Measurements from ENCODE around the gene JAM3.

The JAM3 gene

DNA sequence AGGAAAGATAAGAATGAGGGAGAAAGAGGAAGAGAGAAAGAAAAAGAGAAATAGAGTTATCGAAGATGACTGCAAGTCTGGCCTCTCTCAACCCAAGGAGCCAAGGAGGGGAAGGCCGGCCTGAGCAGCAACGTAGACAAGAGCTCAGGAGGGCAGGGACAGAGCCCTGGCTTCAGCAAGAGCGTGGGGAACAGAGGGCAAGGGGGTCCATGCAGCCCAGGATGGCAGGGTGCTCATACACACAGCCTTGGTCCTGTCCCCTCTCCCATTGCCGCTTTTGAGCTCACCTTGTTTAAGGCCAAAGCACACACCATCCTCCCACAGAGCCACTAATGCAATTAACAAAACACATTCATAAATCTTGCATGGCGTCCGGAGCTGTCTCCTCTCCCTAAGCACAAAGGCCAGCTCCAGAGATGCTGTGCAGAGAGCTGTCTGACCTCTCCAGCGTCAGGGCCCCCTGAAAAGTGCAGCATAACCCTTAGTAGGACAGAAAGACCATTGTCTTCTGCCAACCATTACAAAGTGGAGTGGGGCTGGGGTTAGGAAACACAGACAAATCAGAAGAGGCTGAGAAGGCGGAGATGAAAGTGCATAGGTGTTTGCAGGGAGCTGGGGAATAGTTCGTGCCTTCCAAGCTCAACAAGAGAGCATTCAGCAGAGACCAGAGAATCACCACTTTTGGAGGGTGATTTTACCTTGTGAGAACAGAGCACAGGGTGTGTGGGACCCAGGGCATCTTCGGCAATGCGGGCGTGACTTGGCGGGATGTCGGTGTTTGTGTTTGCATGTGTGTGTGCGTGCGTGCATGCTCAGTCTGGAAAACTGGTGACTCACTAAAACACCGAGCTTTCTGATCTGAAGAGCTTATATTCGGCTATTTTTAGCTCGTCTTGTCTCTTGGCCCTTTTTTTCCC lies 28.2 kb upstream of the JAM3 start:
- DNase-seq = no peak

DNA sequence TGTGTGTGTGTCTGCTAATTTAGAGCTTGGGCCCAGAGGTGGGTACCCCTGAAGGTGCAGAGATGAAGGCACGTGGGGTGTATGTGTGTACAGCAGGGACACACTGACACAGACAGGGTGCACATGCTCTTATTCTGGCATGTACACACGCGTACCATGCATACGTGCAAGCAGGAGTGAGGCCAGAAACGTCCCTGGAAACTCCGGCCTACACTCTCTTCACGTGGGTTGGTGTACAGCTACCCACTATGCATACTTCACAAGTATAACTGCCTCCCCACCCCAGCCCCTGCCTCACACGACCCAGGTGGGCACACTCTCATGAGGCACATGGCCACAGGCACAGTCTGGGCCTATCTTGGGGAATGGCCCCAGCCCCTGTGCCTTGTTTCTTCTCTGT lies 27.5 kb upstream of the JAM3 start:
- DNase-seq = no peak

DNA sequence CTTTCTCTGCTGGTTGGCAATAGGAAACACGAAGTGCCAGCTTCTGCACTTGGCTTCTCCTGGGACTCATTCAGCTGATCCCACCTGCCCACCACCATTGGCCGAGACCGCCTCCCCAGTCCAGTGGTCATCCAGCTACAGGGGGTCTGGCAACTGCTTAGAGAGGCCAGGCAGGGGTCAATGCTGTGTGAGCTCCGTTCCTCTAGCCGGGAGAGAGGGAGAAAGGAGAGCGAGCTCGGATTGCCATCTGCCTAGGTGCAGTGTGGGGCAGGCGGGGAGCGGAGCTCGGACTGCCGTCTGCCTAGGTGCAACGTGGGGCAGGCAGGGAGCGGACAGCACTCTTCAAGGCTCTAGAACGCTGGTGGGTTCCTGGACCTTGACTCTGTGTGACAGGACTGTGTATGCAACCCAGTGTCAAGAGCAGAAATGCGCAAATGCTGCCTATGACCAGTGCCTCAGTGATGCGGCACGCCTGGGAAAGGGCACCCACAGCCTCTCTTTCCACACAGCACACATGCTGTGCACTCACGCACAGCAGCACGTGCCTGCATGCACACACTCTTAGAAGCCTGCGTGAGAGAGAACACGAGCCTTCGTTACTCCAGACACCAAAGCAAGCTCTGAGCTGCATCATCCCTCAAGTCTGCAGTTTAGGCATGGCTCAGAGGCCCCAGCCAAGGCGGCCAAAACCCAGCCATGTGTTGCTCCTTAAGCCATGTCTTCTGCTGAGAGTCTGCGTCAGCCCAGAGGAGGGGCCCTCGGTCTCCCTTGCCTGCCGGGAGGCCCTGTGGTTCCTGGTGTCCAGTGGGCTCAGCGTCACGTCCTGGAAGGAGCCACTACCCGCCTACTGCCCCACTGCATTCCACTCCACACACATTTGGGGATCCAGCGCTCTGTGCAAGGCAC lies 26.8 kb upstream of the JAM3 start:
- DNase-seq = no peak

DNA sequence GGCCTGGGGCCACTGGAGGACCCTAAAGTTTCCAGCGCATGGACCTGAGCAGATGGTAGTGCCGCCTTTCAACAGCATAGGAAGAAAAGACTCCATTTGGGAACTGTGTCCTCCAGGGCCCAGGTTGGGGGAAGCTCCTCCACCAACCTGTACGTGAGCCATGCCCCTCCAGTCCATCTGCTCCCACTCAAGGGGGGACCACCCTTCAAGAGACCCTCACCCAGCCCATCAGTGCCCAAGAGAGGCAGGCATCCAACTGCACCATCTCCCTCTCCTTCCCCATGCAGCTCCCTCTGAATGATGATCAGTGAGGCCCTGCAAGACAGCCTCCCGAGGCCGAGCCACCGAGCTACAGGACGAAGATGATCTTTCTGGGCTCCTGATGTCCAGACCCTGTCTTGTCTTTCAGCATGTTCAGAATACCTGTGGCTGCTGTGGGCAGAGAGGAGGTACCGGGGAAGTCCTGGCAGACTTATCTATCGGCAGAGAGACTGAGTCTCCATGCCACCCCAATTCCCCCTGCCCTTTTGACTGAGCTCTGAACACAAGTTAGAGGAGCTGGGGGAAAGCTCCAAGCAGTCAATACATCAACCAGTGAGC lies 25.0 kb upstream of the JAM3 start:
- DNase-seq = no peak

DNA sequence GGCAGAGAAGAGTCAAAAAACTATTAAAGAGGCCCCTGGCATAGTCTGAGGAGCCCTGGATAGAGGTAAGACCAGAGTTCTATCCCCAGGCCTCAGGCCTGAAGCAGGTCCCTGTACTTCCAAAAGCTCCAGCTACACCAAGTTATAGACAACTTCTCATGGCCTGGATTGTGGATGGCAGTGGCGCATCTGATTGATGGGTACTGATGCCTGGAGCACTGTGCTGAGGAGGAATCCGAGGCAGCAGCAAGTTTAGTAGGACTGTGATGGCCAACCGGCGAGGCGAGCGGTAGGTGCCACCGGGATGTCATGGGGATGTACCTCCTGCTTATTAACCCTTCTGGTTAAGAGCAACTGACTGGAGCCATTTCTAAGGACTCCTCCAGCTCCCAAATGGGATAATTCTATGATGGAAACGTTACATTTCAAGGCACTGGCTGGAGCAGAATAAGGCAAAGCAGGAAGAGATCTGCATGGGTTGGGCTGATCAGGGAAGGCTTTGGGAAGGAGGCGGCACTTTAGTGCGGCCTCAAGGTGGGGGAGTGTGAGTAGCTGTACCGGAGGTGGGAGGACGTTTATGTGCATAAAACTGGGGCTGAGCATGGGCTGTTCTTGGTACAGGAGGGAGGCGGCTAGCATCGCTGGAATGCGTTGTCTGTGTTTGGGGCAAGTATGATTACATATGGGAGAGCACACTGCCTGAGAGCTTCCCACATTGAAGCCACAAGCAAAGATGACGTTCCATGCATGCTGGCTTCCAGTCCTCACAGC lies 24.2 kb upstream of the JAM3 start:
- DNase-seq = no peak

DNA sequence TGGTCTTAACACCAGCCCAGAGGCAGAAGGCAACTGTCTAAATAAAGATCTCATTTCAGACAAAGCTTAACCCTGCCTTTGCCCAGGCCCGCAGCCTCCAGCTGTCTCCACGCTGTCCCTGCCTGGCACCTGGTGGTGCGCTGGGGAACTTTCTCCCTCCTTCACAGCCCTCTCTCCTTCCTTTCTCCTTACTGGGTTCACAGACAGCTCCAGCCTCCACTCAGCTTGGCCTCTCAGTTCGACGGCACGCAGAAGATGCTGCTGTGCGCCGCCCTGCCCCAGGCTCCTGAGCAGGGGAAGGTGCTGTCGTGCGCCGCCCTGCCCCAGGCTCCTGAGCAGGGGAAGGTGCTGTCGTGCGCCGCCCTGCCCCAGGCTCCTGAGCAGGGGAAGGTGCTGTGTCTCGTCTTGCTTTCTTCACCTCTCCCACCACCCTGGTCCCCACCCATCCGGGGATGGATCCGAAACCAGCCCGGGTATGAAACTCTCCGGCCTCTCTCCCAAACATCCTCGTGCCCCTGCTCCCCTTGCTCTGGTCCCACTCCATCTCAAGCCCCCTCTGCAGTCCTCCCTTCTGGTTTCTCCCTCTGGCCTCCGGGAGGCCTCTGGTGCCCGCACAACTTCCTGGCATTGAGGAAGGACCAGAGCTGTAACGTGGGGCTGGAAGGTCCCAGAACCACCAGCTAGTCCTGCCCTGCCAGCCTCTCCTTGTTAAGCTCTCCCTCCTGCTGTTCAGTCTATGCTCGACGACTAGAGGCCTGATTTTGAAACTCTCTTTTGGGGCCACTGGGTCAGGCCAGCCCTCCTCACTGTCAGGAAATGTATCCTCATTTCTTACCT lies 22.9 kb upstream of the JAM3 start:
- no peak for DNase-seq

DNA sequence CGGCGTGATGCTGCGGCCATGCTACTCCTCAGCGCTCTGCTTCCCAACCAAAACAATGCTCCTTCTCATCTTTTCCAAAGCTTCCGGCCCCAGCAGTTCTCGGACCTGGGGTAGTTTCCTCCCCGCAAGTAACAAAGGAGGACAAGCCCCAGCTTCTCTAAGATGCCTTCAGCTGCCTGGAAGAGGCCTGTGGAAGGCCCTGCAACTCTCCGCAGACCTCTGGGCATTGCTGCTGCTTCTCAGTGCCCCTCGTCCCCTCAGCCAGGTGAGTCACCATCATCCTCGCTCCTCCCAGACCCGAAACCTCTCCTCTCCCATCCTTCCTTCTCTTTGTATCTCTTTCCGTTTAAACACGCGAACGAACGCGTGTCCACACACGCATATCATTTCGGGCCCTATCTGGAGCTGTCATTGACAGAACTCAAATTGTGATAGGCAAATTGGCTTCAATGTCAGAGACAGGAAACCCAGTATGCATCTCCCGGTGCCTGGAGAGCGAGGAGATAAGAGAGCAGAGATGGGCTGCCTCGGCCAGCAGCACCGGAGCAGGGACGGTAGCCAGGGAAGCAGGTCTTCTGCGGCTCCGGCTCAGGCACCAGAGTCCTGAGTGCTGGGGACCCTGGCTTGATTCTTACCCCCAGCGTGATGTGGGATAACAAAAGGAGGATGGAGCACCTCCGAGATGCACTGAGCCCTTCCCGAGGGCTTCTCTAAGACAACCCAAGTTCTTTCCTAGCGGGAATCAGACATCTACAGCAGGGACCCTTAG lies 22.0 kb upstream of the JAM3 start:
- DNase-seq = no peak

DNA sequence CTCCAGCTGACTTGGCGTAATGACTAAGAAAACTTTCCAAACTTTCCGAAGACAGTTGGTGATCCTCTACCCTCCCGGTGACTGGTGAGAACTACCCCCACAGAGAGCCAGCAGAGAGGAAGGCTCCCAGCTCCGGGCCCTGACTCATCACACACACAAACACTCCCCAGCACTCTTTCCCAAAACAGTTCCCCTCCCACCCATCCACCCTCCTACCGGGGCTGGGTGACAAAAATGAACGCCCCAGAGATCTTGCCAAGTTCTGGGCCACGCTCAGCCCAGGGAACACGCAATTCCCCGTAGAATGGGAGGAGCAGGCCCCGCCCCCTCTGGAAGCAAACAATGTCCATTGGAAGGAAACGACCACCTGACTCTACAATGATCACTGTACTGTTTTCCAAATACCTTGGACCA lies 21.3 kb upstream of the JAM3 start:
- no peak for DNase-seq

DNA sequence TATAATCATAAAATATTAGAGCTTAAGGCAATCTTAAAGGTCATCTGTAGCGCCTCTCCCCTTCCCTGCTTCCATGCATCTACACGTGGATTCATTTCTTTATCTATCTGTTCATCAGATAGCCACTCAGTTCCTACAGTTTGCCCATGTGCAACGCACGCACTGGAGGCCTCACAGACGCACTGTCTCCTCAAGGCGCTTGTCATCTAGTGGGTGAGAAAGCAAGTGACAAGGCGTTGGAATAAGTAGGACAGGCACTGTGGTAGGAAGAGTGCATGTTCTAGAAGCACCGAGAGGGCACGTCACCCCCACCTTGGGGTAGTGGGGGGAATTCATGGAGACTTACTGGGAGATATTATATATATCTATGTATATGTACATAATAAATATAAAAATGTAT lies 20.8 kb upstream of the JAM3 start:
- no peak for DNase-seq

DNA sequence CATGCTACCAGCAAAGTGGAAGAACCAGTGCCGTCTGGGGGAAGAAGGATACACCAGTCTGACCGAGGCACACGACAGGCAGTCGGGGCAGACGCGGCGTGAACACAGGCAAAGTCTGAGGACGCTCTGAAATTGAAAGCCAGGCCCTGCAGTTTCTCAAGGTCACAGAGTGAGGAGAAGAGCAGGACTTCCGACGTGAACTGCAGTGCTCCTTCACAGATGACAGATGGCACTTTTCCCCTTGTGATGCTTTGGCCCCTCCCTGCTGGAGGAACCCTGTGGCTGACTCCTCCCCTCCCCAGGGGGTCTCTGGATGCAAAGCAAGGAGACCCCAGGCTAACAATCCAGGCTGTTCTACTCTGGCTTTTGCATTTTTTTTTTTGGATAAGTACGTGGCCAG lies 19.6 kb upstream of the JAM3 start:
- no peak for DNase-seq

DNA sequence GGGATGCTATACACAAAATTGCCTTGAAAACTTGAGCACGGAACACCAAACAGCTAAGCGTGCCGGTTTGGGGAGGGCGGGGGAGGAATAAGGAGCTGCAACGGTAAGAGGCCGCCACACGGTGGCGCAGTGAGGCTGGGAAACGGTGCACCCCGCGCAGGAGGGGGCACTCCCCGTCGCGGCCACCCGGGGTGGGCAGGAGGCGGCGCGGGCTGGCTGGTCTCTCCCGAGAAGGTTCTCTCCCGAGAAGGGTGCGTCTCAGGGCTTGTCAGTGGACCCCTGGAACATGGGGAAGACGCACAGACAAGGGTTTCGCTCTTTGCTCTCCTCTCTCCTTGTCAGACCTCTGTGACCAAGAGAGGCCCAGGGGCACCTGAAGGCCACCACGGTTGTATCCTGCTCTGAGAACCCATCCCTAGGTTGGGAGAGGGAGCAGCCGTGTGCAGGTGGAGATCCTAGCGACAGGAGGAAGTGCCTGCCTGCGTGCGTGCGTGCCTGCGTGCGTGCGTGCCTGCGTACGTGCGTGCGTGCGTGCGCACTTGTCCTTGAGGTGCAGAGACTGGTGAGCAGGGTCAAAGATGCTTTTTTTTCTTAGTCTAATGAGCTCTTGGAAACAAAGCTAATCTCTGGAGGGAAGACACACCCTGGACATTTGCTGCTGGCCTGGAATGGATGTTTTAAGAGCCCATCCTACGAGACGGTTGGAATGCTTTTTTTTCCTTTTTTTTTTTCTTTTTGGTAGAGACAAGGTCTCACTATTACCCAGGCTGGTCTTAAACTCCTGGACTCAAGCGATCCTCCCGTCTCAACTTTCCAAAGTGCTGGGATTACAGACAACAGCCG lies 18.1 kb upstream of the JAM3 start:
- DNase-seq = peak; percentile 89

DNA sequence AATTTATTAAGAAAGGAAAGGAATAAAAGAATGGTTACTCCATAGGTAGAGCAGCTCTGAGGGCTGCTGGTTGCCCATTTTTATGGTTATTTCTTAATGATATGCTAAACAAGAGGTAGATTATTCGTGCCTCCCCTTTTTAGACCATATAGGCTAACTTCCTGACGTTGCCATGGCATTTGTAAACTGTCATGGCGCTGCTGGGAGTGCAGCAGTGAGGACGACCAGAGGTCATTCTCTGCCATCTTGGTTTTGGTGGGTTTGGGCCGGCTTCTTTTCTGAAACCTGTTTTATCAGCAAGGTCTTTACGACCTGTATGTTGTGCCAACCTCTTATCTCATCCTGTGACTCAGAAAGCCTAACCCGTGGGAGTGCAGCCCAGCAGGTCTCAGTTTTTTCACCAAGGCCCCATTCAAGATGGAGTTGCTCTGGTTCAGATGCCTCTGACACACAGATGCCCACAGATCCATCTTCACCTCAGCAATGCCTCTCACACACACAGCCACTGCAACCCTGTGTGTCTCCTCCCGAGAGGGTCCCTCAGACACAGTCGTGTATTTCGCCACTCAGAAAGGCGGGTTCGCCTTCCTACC lies 16.4 kb upstream of the JAM3 start:
- peak; percentile 32 for DNase-seq

DNA sequence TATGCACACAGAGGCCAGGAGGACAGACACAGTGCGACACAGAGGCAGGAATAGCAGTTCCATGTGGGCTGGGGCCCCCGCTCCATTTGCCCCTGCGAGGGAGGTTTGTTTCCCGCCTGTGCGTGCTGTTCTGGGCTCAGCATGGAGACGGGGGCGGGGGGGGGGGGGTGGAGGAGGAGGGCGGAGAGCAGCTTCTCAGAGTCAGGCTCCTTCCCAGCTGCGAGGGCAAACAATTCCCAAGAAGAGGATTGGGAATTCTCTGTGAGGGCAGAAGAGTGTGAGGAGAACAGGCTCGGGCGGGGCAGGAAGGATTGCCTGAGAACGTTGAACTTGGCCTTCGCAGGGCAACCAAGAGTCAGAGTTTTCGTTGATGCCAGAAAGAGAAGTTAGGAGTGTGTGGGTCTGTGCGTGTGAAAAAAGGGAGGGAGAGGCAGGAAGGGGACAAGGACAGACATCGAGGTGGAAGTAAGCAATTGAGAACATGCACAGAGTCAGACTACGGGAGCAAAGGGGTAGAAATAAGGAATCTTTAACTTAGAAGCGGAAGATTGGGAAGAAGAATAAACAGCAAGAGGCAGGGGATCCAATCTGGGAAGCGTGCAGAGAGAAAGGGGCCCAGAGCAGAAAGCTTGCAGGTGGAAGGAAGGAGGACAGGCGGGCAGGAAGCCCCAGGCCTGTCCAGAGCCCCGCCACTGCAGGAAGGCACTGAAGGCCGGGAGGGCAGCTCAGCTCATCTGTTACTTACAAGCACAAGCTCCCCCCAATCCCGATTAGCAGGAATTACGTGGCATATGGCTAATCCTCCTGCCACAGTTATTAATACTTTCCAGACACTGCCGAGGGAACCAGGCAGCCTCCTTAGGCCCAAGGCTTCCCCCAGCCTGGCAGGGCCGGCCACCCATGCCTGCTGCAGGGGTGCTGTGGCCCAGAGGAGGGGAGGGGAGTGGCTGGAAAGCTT lies 15.6 kb upstream of the JAM3 start:
- peak; percentile 40 for DNase-seq

DNA sequence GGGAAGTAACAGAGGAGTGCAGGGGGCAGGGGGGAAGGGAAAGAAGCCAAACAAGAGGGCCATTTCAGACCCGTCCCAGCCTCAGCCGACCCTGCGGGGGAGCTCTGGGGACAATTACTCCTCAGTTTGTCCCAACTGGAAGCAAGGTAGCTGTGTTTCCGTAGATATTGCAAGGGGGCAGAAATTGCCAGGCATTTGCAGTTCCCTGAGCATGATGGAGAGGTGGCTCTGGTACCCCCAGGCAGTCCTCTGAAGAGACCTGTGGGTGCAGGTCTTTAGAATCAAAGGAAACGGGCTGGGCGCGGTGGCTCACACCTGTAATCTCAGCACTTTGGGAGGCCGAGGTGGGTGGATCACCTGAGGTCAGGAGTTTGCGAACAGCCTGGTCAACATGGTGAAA lies 13.8 kb upstream of the JAM3 start:
- DNase-seq = no peak

DNA sequence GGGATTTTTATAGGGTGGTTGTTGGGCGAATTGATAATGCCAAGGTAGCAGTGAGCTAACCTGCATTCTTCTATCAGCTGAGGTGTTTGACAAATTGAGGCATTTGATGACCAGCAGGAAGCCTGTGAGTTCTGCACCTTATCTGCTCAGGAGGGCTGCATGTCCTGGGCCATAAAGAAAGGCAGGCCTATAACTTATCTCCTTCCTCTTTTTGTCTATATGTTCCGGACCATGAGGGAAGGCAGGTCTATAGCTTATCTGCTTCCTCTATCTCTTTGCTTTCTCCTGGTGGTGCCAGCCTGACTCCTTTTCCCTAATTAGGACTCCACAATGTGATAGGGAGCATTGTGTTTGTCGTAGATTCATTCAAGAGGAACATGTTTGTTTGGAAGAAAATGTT lies 8.6 kb upstream of the JAM3 start:
- DNase-seq = no peak

DNA sequence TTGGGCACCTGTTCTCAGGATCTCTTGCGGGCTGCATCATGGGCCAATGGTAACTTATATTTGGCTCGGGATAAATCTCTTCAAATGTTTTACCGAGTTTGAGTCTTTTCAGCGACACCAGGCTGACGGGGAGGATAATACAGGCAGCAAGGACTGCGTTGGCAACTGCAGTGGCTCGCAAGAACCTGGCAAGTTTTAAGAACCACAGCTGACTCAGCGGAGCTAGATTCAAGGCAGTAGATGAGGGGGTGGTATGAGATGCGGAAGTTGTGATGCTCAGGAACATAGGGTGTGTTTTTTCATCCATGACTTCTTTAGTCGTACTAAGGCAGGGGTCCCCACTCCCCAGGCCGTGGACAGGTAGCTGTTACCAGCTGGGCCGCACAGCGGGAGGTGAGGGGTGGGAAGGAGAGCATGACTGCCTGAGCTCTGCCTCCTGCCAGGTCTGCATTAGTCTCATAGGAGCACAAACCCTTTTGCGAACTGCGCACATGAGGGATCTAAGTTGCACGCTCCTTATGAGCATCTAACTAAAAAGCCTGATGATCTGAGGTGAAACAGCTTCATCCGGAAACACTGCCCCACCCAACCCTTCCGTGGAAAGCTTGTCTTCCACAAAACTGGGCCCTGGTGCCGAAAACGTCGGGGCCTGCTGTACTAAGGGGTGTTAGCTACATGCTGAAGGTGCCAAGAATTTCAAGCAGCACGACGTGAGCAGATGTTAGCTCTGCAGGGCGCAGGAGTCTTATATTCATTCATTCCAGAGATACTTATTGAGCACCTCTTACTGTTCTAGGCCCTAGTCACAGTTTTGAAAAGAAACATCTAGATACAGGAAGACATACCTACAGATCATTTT lies 6.4 kb upstream of the JAM3 start:
- no peak for DNase-seq

DNA sequence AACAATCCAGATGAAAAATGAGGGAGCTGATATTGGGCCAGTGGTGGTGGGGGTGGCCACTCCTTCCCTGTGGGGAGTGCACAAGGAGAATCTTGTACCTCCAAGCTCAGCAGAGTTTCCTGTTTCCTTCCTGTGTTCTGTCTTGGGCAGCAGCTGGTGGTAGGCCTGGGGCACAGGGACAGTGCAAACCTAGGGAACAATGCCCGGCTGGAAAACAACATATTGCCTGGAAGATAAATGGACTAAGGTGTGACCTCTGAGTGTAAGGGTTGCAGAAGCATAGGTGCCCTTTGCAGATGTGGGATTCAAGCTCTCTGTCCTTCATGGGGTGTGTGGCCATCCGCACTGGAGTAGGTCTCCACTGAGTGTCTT lies 5.8 kb upstream of the JAM3 start:
- DNase-seq = no peak
